HEK293T (cell line): ENCODE data around the gene CD69.

Experiments used
- SP1 ChIP-seq: fragments of 450-650 bp; IDR thresholded peaks from 2 replicates; pipeline ENCODE4 v1.6.1; 2017
- TF ChIP-seq, protein P1 (sequence below): fragments of 450-650 bp; IDR thresholded peaks from 2 replicates; pipeline ENCODE4 v1.6.1; 2016

DNA sequence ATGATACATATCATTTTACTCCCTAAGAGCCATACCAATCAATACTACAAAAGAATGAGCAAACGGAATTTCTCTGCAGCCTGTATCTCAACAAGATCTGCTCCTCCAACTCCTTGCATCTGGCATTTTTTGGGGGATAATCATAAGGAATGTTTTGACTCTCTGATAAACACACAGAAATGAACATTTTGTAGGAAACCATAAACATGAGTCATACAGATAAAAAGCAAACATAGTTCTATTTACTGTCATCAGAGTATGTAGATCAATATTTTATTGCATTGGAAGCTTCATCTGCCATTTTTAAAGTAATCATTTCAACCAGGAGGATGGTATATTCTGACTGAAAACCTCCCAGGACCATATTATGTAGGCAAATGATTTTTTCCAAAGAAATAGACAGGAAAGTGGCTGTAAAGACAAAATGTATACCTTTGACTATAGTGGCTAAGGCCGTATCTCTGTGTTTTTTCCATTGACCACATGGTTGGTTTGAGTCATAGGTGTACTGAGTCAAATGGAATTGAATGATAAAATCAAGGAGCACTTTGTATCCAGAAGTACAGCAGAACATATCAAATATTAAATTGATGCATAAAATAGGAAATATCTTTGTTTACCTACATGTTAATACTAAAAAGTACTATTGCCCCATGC is 32.4 kb upstream of the CD69 start:
- TF ChIP-seq SP1, result no peak
- TF ChIP-seq, protein P1, sequence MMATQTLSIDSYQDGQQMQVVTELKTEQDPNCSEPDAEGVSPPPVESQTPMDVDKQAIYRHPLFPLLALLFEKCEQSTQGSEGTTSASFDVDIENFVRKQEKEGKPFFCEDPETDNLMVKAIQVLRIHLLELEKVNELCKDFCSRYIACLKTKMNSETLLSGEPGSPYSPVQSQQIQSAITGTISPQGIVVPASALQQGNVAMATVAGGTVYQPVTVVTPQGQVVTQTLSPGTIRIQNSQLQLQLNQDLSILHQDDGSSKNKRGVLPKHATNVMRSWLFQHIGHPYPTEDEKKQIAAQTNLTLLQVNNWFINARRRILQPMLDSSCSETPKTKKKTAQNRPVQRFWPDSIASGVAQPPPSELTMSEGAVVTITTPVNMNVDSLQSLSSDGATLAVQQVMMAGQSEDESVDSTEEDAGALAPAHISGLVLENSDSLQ, result no peak
